HepG2 (cell line): ENCODE results near the gene ID3. TPM values are rescaled to one million over a fixed set of nuclear protein-coding genes. Genes with fewer than 3 reads are reported as not detected.

ENCODE experiments used
- ARID4A ChIP-seq: sonication (generic); formaldehyde crosslinking; IDR thresholded peaks from 2 replicates; pipeline ENCODE4 v1.5.0; 2020; ENCODE audit warnings: mild to moderate bottlenecking, missing genetic modification reagents, borderline replicate concordance
- CBX1 ChIP-seq: IDR thresholded peaks from one replicate; pipeline ENCODE4 v1.6.1; 2016; ENCODE audit warnings: antibody characterized with exemption, low read depth
- CREB3 ChIP-seq: sonication (generic); formaldehyde crosslinking; IDR thresholded peaks from 2 replicates; pipeline ENCODE4 v1.5.0; 2020; ENCODE audit warnings: missing genetic modification reagents
- CREM ChIP-seq, 2 experiments: sonication (generic) in 1 of 2; formaldehyde crosslinking in 1 of 2; IDR thresholded peaks; 2 replicates each; pipeline versions ENCODE4 v1.4.0 to v1.6.1; 2016 to 2020; ENCODE audit warnings: antibody characterized with exemption in 1 of 2, mild to moderate bottlenecking in 1 of 2, missing genetic modification reagents in 1 of 2
- HNRNPK ChIP-seq: fragments of 200-400 bp; formaldehyde crosslinking; IDR thresholded peaks from 2 replicates; pipeline ENCODE4 v1.6.1; 2018; ENCODE audit warnings: low read length, low read depth, moderate library complexity, mild to moderate bottlenecking; ENCODE audit not compliant: poor library complexity, severe bottlenecking
- HOXA3 ChIP-seq: sonication (generic); formaldehyde crosslinking; IDR thresholded peaks from 2 replicates; pipeline ENCODE4 v1.5.0; 2020; ENCODE audit warnings: missing genetic modification reagents
- IKZF5 ChIP-seq: IDR thresholded peaks from 2 replicates; pipeline ENCODE4 v1.6.1; 2018; ENCODE audit warnings: missing genetic modification reagents, mild to moderate bottlenecking, missing compliant biosample characterization
- MIER3 ChIP-seq: IDR thresholded peaks from 2 replicates; pipeline ENCODE4 v1.6.1; 2016; ENCODE audit warnings: missing compliant biosample characterization, borderline replicate concordance
- MTF1 ChIP-seq: sonication (generic); formaldehyde crosslinking; IDR thresholded peaks from 2 replicates; pipeline ENCODE4 v1.5.0; 2020; ENCODE audit warnings: missing genetic modification reagents
- MTF2 ChIP-seq: sonication (generic); formaldehyde crosslinking; IDR thresholded peaks from 2 replicates; pipeline ENCODE4 v1.5.0; 2020; ENCODE audit warnings: missing genetic modification reagents, borderline replicate concordance
- RXRB ChIP-seq: IDR thresholded peaks from 2 replicates; pipeline ENCODE4 v1.6.1; 2016; ENCODE audit warnings: borderline replicate concordance, missing genetic modification reagents, missing compliant biosample characterization
- SMAD9 ChIP-seq: sonication (generic); formaldehyde crosslinking; IDR thresholded peaks from 2 replicates; pipeline ENCODE4 v1.5.1; 2020; ENCODE audit warnings: mild to moderate bottlenecking, missing genetic modification reagents
- SYNCRIP ChIP-seq: fragments of 200-400 bp; formaldehyde crosslinking; IDR thresholded peaks from 2 replicates; pipeline ENCODE4 v1.6.1; 2018; ENCODE audit warnings: mild to moderate bottlenecking, low read depth, low read length; ENCODE audit not compliant: insufficient read depth
- ZBTB7B ChIP-seq: sonication (generic); formaldehyde crosslinking; IDR thresholded peaks from 2 replicates; pipeline ENCODE4 v1.4.0; 2020; ENCODE audit warnings: missing genetic modification reagents
- ZNF331 ChIP-seq: sonication (generic); formaldehyde crosslinking; IDR thresholded peaks from 2 replicates; pipeline ENCODE4 v1.4.0; 2020; ENCODE audit warnings: missing genetic modification reagents
- ZNF460 ChIP-seq: sonication (generic); formaldehyde crosslinking; IDR thresholded peaks from 2 replicates; pipeline ENCODE4 v1.5.1; 2020; ENCODE audit warnings: missing genetic modification reagents, mild to moderate bottlenecking, borderline replicate concordance
- ZNF549 ChIP-seq: sonication (generic); formaldehyde crosslinking; IDR thresholded peaks from 2 replicates; pipeline ENCODE4 v1.5.0; 2020; ENCODE audit warnings: missing genetic modification reagents
- ZNF557 ChIP-seq: sonication (generic); formaldehyde crosslinking; IDR thresholded peaks from 2 replicates; pipeline ENCODE4 v1.4.0; 2020; ENCODE audit warnings: missing genetic modification reagents
- polyA plus RNA-seq, 8 experiments: library from polyadenylated mRNA; depleted of rRNA in 3 of 8; stranded (reverse) in 7 of 8; unstranded in 1 of 8; fragments of >200 nt; fragmentation: Illumina TruSeq in 4 of 8; extraction: Trizol in 4 of 8; gene quantifications; 2 replicates each; pipeline versions ENCODE4 v1.2.1 to v1.2.3, GENCODE V29; 2011 to 2016; ENCODE audit warnings: low read depth in 4 of 8, missing spikeins in 1 of 8, mixed read lengths in 1 of 8; ENCODE audit not compliant: insufficient read depth in 1 of 8
- total RNA-seq, 5 experiments: library from RNA; depleted of rRNA; stranded (reverse); fragments of >200 nt; fragmentation: Illumina TruSeq; extraction: Trizol; gene quantifications; 2 replicates each; pipeline ENCODE4 v1.2.3, GENCODE V29; 2016; ENCODE audit warnings: low read depth in 1 of 5
- TF ChIP-seq, protein P1 (sequence below): sonication (generic); formaldehyde crosslinking; IDR thresholded peaks from 2 replicates; pipeline ENCODE4 v1.5.0; 2020; ENCODE audit warnings: mild to moderate bottlenecking, missing genetic modification reagents
- TF ChIP-seq, protein P2 (sequence below): sonication (generic); formaldehyde crosslinking; IDR thresholded peaks from 2 replicates; pipeline ENCODE4 v1.8.0; 2022; ENCODE audit warnings: mild to moderate bottlenecking, missing genetic modification reagents, moderate library complexity

The ID3 gene
- total and polyA plus RNA-seq, 2 of the 13 experiments (the other 11 are each of a cell fraction or from before 2014, with no cell fraction given), result 64.8 to 115 TPM

GRCh38 chr1:23562137-23562876 is 3.0 kb upstream of the ID3 start (continued):
- TF ChIP-seq ARID4A (CRISPR knock-in tag) (peak; percentile 80; the same call in 1 of the 2 replicates), IKZF5 (CRISPR knock-in tag) (peak; percentile 52; the same call in 1 of the 2 replicates), CBX1 (no peak), RXRB (CRISPR knock-in tag) (peak; percentile 61; the same call in 1 of the 2 replicates), CREB3 (CRISPR knock-in tag) (no peak), CREM (IDR thresholded peaks at IDR 0.05) (peak; percentile 90), CREM (CRISPR knock-in tag; IDR thresholded peaks at IDR 0.05) (no peak), ZBTB7B (CRISPR knock-in tag) (peak; percentile 64; the same call in 1 of the 2 replicates), SMAD9 (no peak), ZNF460 (CRISPR knock-in tag) (no peak), SYNCRIP (no peak), MIER3 (CRISPR knock-in tag) (peak; percentile 83), ZNF331 (peak; percentile 56), ZNF549 (CRISPR knock-in tag) (no peak), ZNF557 (CRISPR knock-in tag) (no peak), MTF1 (CRISPR knock-in tag) (no peak), MTF2 (no peak), HOXA3 (CRISPR knock-in tag) (peak; percentile 90), HNRNPK (peak; percentile 39)
- TF ChIP-seq, protein P1, sequence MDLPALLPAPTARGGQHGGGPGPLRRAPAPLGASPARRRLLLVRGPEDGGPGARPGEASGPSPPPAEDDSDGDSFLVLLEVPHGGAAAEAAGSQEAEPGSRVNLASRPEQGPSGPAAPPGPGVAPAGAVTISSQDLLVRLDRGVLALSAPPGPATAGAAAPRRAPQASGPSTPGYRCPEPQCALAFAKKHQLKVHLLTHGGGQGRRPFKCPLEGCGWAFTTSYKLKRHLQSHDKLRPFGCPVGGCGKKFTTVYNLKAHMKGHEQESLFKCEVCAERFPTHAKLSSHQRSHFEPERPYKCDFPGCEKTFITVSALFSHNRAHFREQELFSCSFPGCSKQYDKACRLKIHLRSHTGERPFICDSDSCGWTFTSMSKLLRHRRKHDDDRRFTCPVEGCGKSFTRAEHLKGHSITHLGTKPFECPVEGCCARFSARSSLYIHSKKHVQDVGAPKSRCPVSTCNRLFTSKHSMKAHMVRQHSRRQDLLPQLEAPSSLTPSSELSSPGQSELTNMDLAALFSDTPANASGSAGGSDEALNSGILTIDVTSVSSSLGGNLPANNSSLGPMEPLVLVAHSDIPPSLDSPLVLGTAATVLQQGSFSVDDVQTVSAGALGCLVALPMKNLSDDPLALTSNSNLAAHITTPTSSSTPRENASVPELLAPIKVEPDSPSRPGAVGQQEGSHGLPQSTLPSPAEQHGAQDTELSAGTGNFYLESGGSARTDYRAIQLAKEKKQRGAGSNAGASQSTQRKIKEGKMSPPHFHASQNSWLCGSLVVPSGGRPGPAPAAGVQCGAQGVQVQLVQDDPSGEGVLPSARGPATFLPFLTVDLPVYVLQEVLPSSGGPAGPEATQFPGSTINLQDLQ, result no peak
- TF ChIP-seq, protein P2, sequence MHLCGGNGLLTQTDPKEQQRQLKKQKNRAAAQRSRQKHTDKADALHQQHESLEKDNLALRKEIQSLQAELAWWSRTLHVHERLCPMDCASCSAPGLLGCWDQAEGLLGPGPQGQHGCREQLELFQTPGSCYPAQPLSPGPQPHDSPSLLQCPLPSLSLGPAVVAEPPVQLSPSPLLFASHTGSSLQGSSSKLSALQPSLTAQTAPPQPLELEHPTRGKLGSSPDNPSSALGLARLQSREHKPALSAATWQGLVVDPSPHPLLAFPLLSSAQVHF (CRISPR knock-in tag), result no peak
